ENCODE measurements around the gene TXNL1.

Gene TXNL1

DNA sequence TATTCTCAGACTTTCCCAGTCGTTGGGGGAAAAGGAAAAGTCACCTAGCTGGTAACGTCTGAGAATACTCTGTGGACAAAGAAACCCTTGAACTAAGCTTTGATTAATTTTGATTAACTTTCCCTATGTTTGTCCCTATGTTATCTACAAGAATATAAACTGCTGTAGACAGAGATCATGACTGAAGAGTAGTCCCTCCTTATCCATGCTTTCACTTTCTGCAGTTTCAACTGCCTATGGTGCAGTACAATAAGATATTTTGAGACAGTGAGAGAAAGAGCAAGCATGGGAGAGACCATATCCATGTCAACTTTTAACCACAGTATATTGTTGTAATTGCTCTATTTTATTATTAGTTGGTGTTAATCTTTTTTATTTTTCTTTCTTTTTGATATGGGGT lies 31.8 kb downstream of the TXNL1 start:
- Histone ChIP-seq H3K9ac (ENCODE audit: low read length) (no peak overlapping the region), H2AFZ (ENCODE audit: low read length) (no peak overlapping the region), H3K9me2 (replicated peaks; ENCODE audit: insufficient read depth, low read length) (no peaks in the 10 kb centered on the region), H3K4me2 (ENCODE audit: low read depth, low read length) (no peak overlapping the region), H3K79me2 (ENCODE audit: low read length) (peaks cover 5% of the 10 kb centered on the region), H3K27me3 (replicated peaks; ENCODE audit: insufficient read depth, low read length) (no peaks in the 10 kb centered on the region), H3K27ac (ENCODE audit: low read length) (no peak overlapping the region), H3K9me3 (replicated peaks; ENCODE audit: insufficient read depth, low read length) (no peaks in the 10 kb centered on the region), H3K4me3 (ENCODE audit: low read length) (no peak overlapping the region), H3K36me3 (replicated peaks; ENCODE audit: insufficient read depth, low read length) (peaks cover 10% of the 10 kb centered on the region), H3K4me1 (ENCODE audit: low read length) (no peaks in the 10 kb centered on the region), H4K20me1 (ENCODE audit: insufficient read depth, low read length) (peaks cover 4% of the 10 kb centered on the region; the same call in 1 of the 2 replicates), H3F3A (ENCODE audit: insufficient read depth, low read length) (no peaks in the 10 kb centered on the region; the same call in 1 of the 2 replicates)
- TF ChIP-seq, protein P1, sequence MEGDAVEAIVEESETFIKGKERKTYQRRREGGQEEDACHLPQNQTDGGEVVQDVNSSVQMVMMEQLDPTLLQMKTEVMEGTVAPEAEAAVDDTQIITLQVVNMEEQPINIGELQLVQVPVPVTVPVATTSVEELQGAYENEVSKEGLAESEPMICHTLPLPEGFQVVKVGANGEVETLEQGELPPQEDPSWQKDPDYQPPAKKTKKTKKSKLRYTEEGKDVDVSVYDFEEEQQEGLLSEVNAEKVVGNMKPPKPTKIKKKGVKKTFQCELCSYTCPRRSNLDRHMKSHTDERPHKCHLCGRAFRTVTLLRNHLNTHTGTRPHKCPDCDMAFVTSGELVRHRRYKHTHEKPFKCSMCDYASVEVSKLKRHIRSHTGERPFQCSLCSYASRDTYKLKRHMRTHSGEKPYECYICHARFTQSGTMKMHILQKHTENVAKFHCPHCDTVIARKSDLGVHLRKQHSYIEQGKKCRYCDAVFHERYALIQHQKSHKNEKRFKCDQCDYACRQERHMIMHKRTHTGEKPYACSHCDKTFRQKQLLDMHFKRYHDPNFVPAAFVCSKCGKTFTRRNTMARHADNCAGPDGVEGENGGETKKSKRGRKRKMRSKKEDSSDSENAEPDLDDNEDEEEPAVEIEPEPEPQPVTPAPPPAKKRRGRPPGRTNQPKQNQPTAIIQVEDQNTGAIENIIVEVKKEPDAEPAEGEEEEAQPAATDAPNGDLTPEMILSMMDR (IDR thresholded peaks at IDR 0.05; ENCODE audit: low read length): no peak
- no peak for TF ChIP-seq EZH2phosphoT487 (IDR thresholded peaks at IDR 0.05; ENCODE audit: low read length)
- TF ChIP-seq EZH2 (optimal IDR thresholded peaks at IDR 0.05; ENCODE audit: low read depth, low read length): no peak
- no peak for DNase-seq

DNA sequence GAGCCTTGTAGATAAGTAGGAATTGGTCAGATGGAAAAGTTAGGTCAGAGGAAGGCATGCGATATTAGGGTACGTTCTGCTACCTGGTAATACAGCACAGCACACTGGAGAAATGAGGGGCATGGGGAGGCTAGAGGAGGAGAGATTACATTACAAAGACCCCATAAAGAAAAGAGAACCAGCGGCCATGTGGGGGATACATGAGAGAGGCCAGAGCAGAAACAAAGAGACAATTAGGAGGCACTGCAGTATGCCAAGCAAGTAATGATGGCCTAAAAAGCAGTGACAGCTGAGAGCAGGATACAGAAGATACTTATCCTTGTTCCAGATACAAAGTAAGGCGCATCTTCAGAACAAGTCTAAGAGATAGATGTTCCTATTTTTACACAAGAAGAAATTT lies 40.0 kb downstream of the TXNL1 start:
- no peak overlapping the region for H3K4me2 ChIP-seq (ENCODE audit: low read depth, low read length)
- H3K9ac ChIP-seq (ENCODE audit: low read length): no peak overlapping the region

DNA sequence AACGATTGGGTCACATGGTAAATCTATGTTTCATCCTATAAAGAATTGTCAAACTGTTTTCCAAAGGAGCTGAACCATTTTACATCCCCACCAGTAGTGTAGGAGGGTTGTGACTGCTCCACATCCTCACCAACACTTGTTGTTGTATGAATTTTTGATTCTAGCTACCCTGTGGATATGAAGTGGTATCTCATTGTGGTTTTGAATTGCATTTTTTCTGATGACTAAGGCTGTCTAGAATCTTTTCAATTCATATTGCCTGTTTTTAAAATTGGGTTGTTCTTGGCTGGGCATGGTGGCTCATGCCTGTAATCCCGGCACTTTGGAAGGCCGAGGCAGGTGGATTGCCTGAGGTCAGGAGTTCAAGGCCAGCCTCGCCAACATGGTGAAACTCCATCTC lies 44.5 kb downstream of the TXNL1 start:
- Histone ChIP-seq H2AFZ (ENCODE audit: low read length) (no peak overlapping the region), H3K79me2 (ENCODE audit: low read length) (no peaks in the 10 kb centered on the region), H3K36me3 (replicated peaks; ENCODE audit: insufficient read depth, low read length) (no peaks in the 10 kb centered on the region), H3K9me2 (replicated peaks; ENCODE audit: insufficient read depth, low read length) (no peaks in the 10 kb centered on the region), H3K9ac (ENCODE audit: low read length) (no peak overlapping the region), H3K27ac (ENCODE audit: low read length) (no peak overlapping the region), H3K4me2 (ENCODE audit: low read depth, low read length) (no peak overlapping the region), H3K27me3 (replicated peaks; ENCODE audit: insufficient read depth, low read length) (no peaks in the 10 kb centered on the region), H3K9me3 (replicated peaks; ENCODE audit: insufficient read depth, low read length) (no peaks in the 10 kb centered on the region), H3K4me1 (ENCODE audit: low read length) (no peaks in the 10 kb centered on the region), H3K4me3 (ENCODE audit: low read length) (no peak overlapping the region), H3F3A (ENCODE audit: insufficient read depth, low read length) (no peaks in the 10 kb centered on the region), H4K20me1 (ENCODE audit: insufficient read depth, low read length) (no peaks in the 10 kb centered on the region)
- DNase-seq: no peak
- no peak for TF ChIP-seq EZH2 (optimal IDR thresholded peaks at IDR 0.05; ENCODE audit: low read depth, low read length)
- TF ChIP-seq, protein P1 (IDR thresholded peaks at IDR 0.05; ENCODE audit: low read length): no peak
- no peak for TF ChIP-seq EZH2phosphoT487 (IDR thresholded peaks at IDR 0.05; ENCODE audit: low read length)

More for the DNA sequence above, 40.0 kb downstream of the TXNL1 start:
- Histone ChIP-seq H3K4me1 (ENCODE audit: low read length) (no peaks in the 10 kb centered on the region), H3K79me2 (ENCODE audit: low read length) (no peaks in the 10 kb centered on the region), H3K27me3 (replicated peaks; ENCODE audit: insufficient read depth, low read length) (no peaks in the 10 kb centered on the region), H2AFZ (ENCODE audit: low read length) (no peak overlapping the region), H3K9me2 (replicated peaks; ENCODE audit: insufficient read depth, low read length) (no peaks in the 10 kb centered on the region), H3F3A (ENCODE audit: insufficient read depth, low read length) (no peaks in the 10 kb centered on the region), H3K27ac (ENCODE audit: low read length) (no peak overlapping the region), H3K4me3 (ENCODE audit: low read length) (no peak overlapping the region), H3K9me3 (replicated peaks; ENCODE audit: insufficient read depth, low read length) (no peaks in the 10 kb centered on the region), H3K36me3 (replicated peaks; ENCODE audit: insufficient read depth, low read length) (no peaks in the 10 kb centered on the region), H4K20me1 (ENCODE audit: insufficient read depth, low read length) (no peaks in the 10 kb centered on the region)
- no peak for TF ChIP-seq EZH2phosphoT487 (IDR thresholded peaks at IDR 0.05; ENCODE audit: low read length)
- TF ChIP-seq, protein P1 (IDR thresholded peaks at IDR 0.05; ENCODE audit: low read length): no peak
- no peak for TF ChIP-seq EZH2 (optimal IDR thresholded peaks at IDR 0.05; ENCODE audit: low read depth, low read length)
- DNase-seq: no peak
